Mesenteric fat pad (tissue), 1 donor: ENCODE measurements around the gene TMTC2. TPM values are rescaled to one million over a fixed set of nuclear protein-coding genes. Genes with fewer than 3 reads are reported as not detected.

Experiments
- DNase-seq: peaks from one replicate; pipeline ENCODE4 v3.0.0-alpha.2; 2020; ENCODE audit warnings: low spot score
- total RNA-seq: library from RNA; stranded (reverse); fragmentation: NEBNext Ultra II Directional; extraction: Animal tissue kit (Norgen Biotek cat#: 25700); gene quantifications from one replicate; pipeline ENCODE4 v1.2.1, GENCODE V29; 2021
- donor health status: DM: yes; HTN: yes; CAD: no.

The TMTC2 gene
- total RNA-seq, 1 donor from 2014 or later, result 7.0 TPM

- no peak for DNase-seq
These were observed 493.3 kb downstream of the TMTC2 start for GRCh38 chr12:83179999-83180398.

- DNase-seq, result no peak
These were observed 494.4 kb downstream of the TMTC2 start for GRCh38 chr12:83181074-83181473.

- DNase-seq, result no peak
These were observed 496.4 kb downstream of the TMTC2 start for GRCh38 chr12:83183132-83183531.
